K562 (cell line): ENCODE measurements around the gene MMP19. TPM values are rescaled to one million over a fixed set of nuclear protein-coding genes. Genes with fewer than 3 reads are reported as not detected.

ENCODE experiments used
- CBX5 ChIP-seq: IDR thresholded peaks from 2 replicates; pipeline ENCODE4 v1.6.1; 2014; ENCODE audit warnings: low read depth, borderline replicate concordance
- CHD4 ChIP-seq: fragments of 200-600 bp; sonication (generic); IDR thresholded peaks from 3 replicates; pipeline ENCODE4 v1.6.1; 2012; ENCODE audit warnings: low read depth, mild to moderate bottlenecking, mixed read lengths, low read length, inconsistent platforms; ENCODE audit not compliant: insufficient read depth, insufficient replicate concordance, poor library complexity, severe bottlenecking
- FOXK1 ChIP-seq: sonication (generic); formaldehyde crosslinking; IDR thresholded peaks from 2 replicates; pipeline ENCODE4 v1.8.0; 2022; ENCODE audit warnings: missing genetic modification reagents, mild to moderate bottlenecking, borderline replicate concordance
- HCFC1 ChIP-seq: IDR thresholded peaks from 2 replicates; pipeline ENCODE4 v1.6.1; 2012; ENCODE audit warnings: low read depth, low read length, improper control_type of control experiment
- HNRNPLL ChIP-seq: fragments of 200-400 bp; formaldehyde crosslinking; IDR thresholded peaks from 2 replicates; pipeline ENCODE4 v1.6.1; 2017; ENCODE audit warnings: low read length, low read depth, mild to moderate bottlenecking; ENCODE audit not compliant: poor library complexity, severe bottlenecking
- JUND ChIP-seq, 2 experiments: IDR thresholded peaks; 2 replicates in 1 of 2; 3 replicates in 1 of 2; pipeline ENCODE4 v1.6.1; 2011; ENCODE audit warnings: borderline replicate concordance in 2 of 2, low read depth in 2 of 2, low read length in 2 of 2, improper control_type of control experiment in 1 of 2, missing biosample characterization in 1 of 2, missing genetic modification characterization in 1 of 2, missing genetic modification reagents in 1 of 2
- KDM5B ChIP-seq: fragments of 200-600 bp; sonication (generic); IDR thresholded peaks from 2 replicates; pipeline ENCODE4 v1.6.1; 2012; ENCODE audit warnings: low read depth, mild to moderate bottlenecking, moderate library complexity, low read length, control low read depth, inconsistent platforms; ENCODE audit not compliant: insufficient replicate concordance
- LEF1 ChIP-seq: fragments of 450-650 bp; IDR thresholded peaks from 2 replicates; pipeline ENCODE4 v1.6.1; 2016; ENCODE audit warnings: mild to moderate bottlenecking
- NR2C1 ChIP-seq, 2 experiments: fragments of 450-650 bp; IDR thresholded peaks; 2 replicates each; pipeline ENCODE4 v1.6.1; 2017; ENCODE audit warnings: mild to moderate bottlenecking in 2 of 2, antibody characterized with exemption in 1 of 2, inconsistent platforms in 1 of 2, missing compliant biosample characterization in 1 of 2, missing genetic modification characterization in 1 of 2
- POLR3G ChIP-seq: IDR thresholded peaks from 2 replicates; pipeline ENCODE4 v1.6.1; 2011; ENCODE audit not compliant: insufficient read length, insufficient replicate concordance; ENCODE audit errors: extremely low read depth
- RBBP5 ChIP-seq: fragments of 200-600 bp; sonication (generic); IDR thresholded peaks from 2 replicates; pipeline ENCODE4 v1.6.1; 2012; ENCODE audit warnings: borderline replicate concordance, mild to moderate bottlenecking, low read length, control low read depth, inconsistent platforms; ENCODE audit not compliant: insufficient read depth, poor library complexity, severe bottlenecking
- SIX5 ChIP-seq, 2 experiments: IDR thresholded peaks; 2 replicates each; pipeline ENCODE4 v1.6.1; 2011; ENCODE audit warnings: low read length in 2 of 2, borderline replicate concordance in 1 of 2, low read depth in 1 of 2, mild to moderate bottlenecking in 1 of 2, moderate library complexity in 1 of 2; ENCODE audit not compliant: insufficient read depth in 1 of 2
- STAT5A ChIP-seq: IDR thresholded peaks from 2 replicates; pipeline ENCODE4 v1.6.1; 2012; ENCODE audit warnings: low read length, inconsistent platforms, borderline replicate concordance
- SUPT5H ChIP-seq: fragments of 450-650 bp; IDR thresholded peaks from 2 replicates; pipeline ENCODE4 v1.6.1; 2016
- ZBTB8A ChIP-seq: fragments of 450-650 bp; IDR thresholded peaks from 2 replicates; pipeline ENCODE4 v1.6.1; 2018; ENCODE audit warnings: mild to moderate bottlenecking, moderate library complexity; ENCODE audit not compliant: partially characterized antibody
- ZNF197 ChIP-seq: fragments of 200-800 bp; sonication (Bioruptor generic); IDR thresholded peaks from 2 replicates; pipeline ENCODE4 v1.6.1; 2016; ENCODE audit warnings: low read depth, missing genetic modification characterization, missing compliant biosample characterization
- ZNF282 ChIP-seq: sonication (generic); formaldehyde crosslinking; IDR thresholded peaks from 2 replicates; pipeline ENCODE4 v1.8.1; 2023; ENCODE audit warnings: missing genetic modification reagents
- polyA plus RNA-seq, 8 experiments: library from polyadenylated mRNA; depleted of rRNA in 4 of 8; stranded (reverse) in 5 of 8; unstranded in 3 of 8; fragments of >200 nt; fragmentation: Nextera tagmentation in 2 of 8; fragmentation: Illumina TruSeq in 1 of 8; extraction: Ambion mirVana in 2 of 8; extraction: Trizol in 1 of 8; gene quantifications; 2 replicates each; pipeline versions ENCODE4 v1.2.1 to v1.2.3, GENCODE V29; 2011 to 2014; ENCODE audit warnings: inconsistent platforms in 1 of 8, missing spikeins in 1 of 8
- total RNA-seq, 7 experiments: library from RNA; depleted of rRNA in 6 of 7; stranded (reverse); fragments of >200 nt in 6 of 7; fragmentation: Illumina TruSeq in 2 of 7; extraction: Trizol in 2 of 7; gene quantifications; 2 replicates each; pipeline versions ENCODE4 v1.2.1 to v1.2.3, GENCODE V29; 2011 to 2021; ENCODE audit warnings: low replicate concordance in 1 of 7
- TF ChIP-seq, protein P1 (sequence below): sonication (generic); formaldehyde crosslinking; IDR thresholded peaks from 2 replicates; pipeline ENCODE4 v1.8.1; 2023; ENCODE audit warnings: mild to moderate bottlenecking, missing genetic modification reagents
- TF ChIP-seq, protein P2 (sequence below): fragments of 450-650 bp; formaldehyde crosslinking; IDR thresholded peaks from 2 replicates; pipeline ENCODE4 v1.4.0; 2020; ENCODE audit warnings: mild to moderate bottlenecking, moderate library complexity
- TF ChIP-seq, protein P3 (sequence below): sonication (generic); formaldehyde crosslinking; IDR thresholded peaks from 2 replicates; pipeline ENCODE4 v1.8.0; 2022; ENCODE audit warnings: missing genetic modification reagents, mild to moderate bottlenecking, borderline replicate concordance

MMP19 gene
- total and polyA plus RNA-seq, 9 of the 15 experiments (the other 6 are each of a cell fraction or from before 2014, with no cell fraction given): 0.14 to 1.6 (median 0.66) TPM

DNA sequence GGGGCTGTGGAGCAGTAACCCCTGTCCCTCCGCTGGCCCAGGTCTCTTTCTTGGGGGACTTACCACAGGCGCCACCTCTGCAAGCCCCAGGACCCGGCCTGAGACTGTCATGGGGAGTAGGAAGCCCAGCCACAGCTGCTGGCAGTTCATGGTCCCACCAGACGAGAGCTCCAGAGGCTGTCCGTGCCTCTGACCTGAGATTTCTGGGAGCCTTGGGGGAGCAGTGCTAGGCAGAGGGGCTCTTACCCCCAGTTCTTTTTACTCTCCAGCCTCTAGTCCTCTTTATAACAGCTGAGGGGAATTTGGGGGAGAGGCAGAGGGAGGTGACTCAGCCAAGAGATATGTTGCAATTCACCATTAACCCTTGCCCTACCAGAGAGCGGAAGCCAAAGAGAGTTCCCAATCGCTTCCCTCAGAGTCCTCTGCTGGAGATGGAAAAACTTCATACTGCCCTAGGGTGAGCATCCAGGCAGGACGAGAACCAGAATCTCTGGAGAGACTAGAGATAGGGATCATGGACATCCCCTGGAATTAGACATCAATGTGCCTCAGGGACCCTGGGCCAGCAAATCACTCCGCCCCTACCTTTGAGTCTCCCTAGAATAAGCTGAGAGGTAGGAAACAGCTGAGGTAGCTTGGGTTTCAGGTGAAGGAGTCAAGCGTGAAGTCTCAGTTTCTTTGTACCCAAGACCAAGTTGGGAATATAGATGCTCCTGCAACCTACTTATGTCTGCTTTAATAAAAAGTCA is at the start of gene MMP19 (continued):
- TF ChIP-seq KDM5B (no peak), HCFC1 (no peak), CBX5 (no peak), FOXK1 (CRISPR knock-in tag) (no peak), STAT5A (no peak), CHD4 (no peak), SIX5 (IDR thresholded peaks at IDR 0.05; ENCODE audit: borderline replicate concordance in 1 of 2, insufficient read depth in 1 of 2, low read depth in 1 of 2, low read length in 2 of 2) (no peak), POLR3G (no peak), RBBP5 (peak; percentile 35), NR2C1 (IDR thresholded peaks at IDR 0.05) (no peak), NR2C1 (tag; IDR thresholded peaks at IDR 0.05) (no peak), ZBTB8A (no peak), HNRNPLL (no peak), SUPT5H (no peak), ZNF282 (CRISPR knock-in tag) (no peak), LEF1 (peak; percentile 66; the same call in 1 of the 2 replicates), JUND (IDR thresholded peaks at IDR 0.05; ENCODE audit: borderline replicate concordance, low read depth, low read length) (peak; percentile 98), JUND (tag; IDR thresholded peaks at IDR 0.05; ENCODE audit: borderline replicate concordance, low read depth, low read length) (peak; percentile 95), ZNF197 (CRISPR knock-in tag) (no peak)
- TF ChIP-seq, protein P1, sequence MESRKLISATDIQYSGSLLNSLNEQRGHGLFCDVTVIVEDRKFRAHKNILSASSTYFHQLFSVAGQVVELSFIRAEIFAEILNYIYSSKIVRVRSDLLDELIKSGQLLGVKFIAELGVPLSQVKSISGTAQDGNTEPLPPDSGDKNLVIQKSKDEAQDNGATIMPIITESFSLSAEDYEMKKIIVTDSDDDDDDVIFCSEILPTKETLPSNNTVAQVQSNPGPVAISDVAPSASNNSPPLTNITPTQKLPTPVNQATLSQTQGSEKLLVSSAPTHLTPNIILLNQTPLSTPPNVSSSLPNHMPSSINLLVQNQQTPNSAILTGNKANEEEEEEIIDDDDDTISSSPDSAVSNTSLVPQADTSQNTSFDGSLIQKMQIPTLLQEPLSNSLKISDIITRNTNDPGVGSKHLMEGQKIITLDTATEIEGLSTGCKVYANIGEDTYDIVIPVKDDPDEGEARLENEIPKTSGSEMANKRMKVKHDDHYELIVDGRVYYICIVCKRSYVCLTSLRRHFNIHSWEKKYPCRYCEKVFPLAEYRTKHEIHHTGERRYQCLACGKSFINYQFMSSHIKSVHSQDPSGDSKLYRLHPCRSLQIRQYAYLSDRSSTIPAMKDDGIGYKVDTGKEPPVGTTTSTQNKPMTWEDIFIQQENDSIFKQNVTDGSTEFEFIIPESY (CRISPR knock-in tag): no peak
- TF ChIP-seq, protein P2, sequence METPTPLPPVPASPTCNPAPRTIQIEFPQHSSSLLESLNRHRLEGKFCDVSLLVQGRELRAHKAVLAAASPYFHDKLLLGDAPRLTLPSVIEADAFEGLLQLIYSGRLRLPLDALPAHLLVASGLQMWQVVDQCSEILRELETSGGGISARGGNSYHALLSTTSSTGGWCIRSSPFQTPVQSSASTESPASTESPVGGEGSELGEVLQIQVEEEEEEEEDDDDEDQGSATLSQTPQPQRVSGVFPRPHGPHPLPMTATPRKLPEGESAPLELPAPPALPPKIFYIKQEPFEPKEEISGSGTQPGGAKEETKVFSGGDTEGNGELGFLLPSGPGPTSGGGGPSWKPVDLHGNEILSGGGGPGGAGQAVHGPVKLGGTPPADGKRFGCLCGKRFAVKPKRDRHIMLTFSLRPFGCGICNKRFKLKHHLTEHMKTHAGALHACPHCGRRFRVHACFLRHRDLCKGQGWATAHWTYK: no peak
- TF ChIP-seq, protein P3, sequence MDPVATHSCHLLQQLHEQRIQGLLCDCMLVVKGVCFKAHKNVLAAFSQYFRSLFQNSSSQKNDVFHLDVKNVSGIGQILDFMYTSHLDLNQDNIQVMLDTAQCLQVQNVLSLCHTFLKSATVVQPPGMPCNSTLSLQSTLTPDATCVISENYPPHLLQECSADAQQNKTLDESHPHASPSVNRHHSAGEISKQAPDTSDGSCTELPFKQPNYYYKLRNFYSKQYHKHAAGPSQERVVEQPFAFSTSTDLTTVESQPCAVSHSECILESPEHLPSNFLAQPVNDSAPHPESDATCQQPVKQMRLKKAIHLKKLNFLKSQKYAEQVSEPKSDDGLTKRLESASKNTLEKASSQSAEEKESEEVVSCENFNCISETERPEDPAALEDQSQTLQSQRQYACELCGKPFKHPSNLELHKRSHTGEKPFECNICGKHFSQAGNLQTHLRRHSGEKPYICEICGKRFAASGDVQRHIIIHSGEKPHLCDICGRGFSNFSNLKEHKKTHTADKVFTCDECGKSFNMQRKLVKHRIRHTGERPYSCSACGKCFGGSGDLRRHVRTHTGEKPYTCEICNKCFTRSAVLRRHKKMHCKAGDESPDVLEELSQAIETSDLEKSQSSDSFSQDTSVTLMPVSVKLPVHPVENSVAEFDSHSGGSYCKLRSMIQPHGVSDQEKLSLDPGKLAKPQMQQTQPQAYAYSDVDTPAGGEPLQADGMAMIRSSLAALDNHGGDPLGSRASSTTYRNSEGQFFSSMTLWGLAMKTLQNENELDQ: no peak
